MCF 10A (cell line): ENCODE data around the gene SIVA1. TPM values are rescaled to one million over a fixed set of nuclear protein-coding genes. Genes with fewer than 3 reads are reported as not detected.

Experiments
- BruUV-seq: library from RNA; stranded (reverse); fragments of 400-500 nt; replicated peaks from 2 replicates; lab custom pipeline; 2021; lab: Mats Ljungman, UMichigan
- CTCF ChIA-PET: fragments of 300-600 bp; sonication (Branson Sonifier 250); formaldehyde crosslinking; extraction: SDS; loops from one replicate; lab custom pipeline; 2021; ENCODE audit warnings: antibody characterized with exemption, inconsistent platforms; lab: Yijun Ruan, JAX
- POLR2A ChIA-PET: fragments of 300-600, 350-650 bp; sonication (Branson Sonifier 250); formaldehyde crosslinking; extraction: SDS; loops from one replicate; lab custom pipeline; 2020; ENCODE audit warnings: antibody characterized with exemption, inconsistent platforms; lab: Yijun Ruan, JAX
- DNase-seq: peaks from one replicate; pipeline ENCODE4 v3.0.0-alpha.2; 2018; ENCODE audit not compliant: unreplicated experiment
- H3K27ac Mint-ChIP-seq: one replicate; pipeline ENCODE4 v1.8.0; 2022; ENCODE audit warnings: mild to moderate bottlenecking, low read depth, mixed read lengths; ENCODE audit not compliant: unreplicated experiment
- H3K27me3 Mint-ChIP-seq: one replicate; pipeline ENCODE4 v1.8.0; 2022; ENCODE audit warnings: mixed read lengths; ENCODE audit not compliant: insufficient read depth, unreplicated experiment
- H3K36me3 Mint-ChIP-seq: one replicate; pipeline ENCODE4 v1.8.0; 2022; ENCODE audit warnings: mild to moderate bottlenecking, moderate library complexity, mixed read lengths; ENCODE audit not compliant: insufficient read depth, unreplicated experiment
- H3K4me1 Mint-ChIP-seq: one replicate; pipeline ENCODE4 v1.8.0; 2022; ENCODE audit warnings: mixed read lengths; ENCODE audit not compliant: insufficient read depth, unreplicated experiment
- H3K4me3 Mint-ChIP-seq: one replicate; pipeline ENCODE4 v1.8.0; 2022; ENCODE audit warnings: mild to moderate bottlenecking, moderate library complexity, mixed read lengths; ENCODE audit not compliant: unreplicated experiment
- H3K9me3 Mint-ChIP-seq: one replicate; pipeline ENCODE4 v1.8.0; 2022; ENCODE audit warnings: mixed read lengths; ENCODE audit not compliant: unreplicated experiment
- CTCF ChIP-seq: fragments of 200-600 bp; IDR thresholded peaks from one replicate; pipeline ENCODE4 v1.8.0; 2022; ENCODE audit warnings: antibody characterized with exemption, mild to moderate bottlenecking; ENCODE audit not compliant: unreplicated experiment
- intact Hi-C: fragments of 100-400 bp; cut with micrococcal nuclease; formaldehyde crosslinking; loops from 2 replicates; pipeline ENCODE4 v1.14.1; 2022
- total RNA-seq: library from RNA; stranded (reverse); gene quantifications from 2 replicates; pipeline ENCODE4 v1.2.3, GENCODE V29; 2022

The SIVA1 gene
- total RNA-seq, 1 experiment from 2014 or later = 63.3 TPM

GRCh38 chr14:104769324-104770071 lies 16.6 kb downstream of the SIVA1 start:
- Mint-ChIP-seq H3K4me1 (no peaks in the 10 kb centered on the region), H3K4me3 (no peak overlapping the region), H3K27ac (no peak overlapping the region), H3K36me3 (peaks cover 23% of the 10 kb centered on the region), H3K27me3 (no peaks in the 10 kb centered on the region), H3K9me3 (peaks cover 11% of the 10 kb centered on the region)
- DNase-seq = no peak
- TSS peak; percentile 68 for BruUV-seq
- intact Hi-C loops = no loop called here
- ChIA-PET POLR2A (interaction anchor here (0.6 to 1.8 kb wide), 5 partner anchors 16 to 204 kb away, joined by 3 to 5 read pairs (median 4); partner anchors contain the start of gene SIVA1), CTCF (interaction anchor here (0.5 to 4.7 kb wide), 21 partner anchors 9 to 785 kb away, joined by 3 to 47 read pairs (median 4); partner anchors contain the start of gene SIVA1)
- no peak for TF ChIP-seq CTCF

- peaks cover 29% of the 10 kb centered on the region for H3K36me3 Mint-ChIP-seq
- intact Hi-C loops = no loop called here
- no peak for TF ChIP-seq CTCF
- H3K9me3 Mint-ChIP-seq = peaks cover 11% of the 10 kb centered on the region
- H3K27ac Mint-ChIP-seq = no peak overlapping the region
- H3K27me3 Mint-ChIP-seq = no peaks in the 10 kb centered on the region
- no peak overlapping the region for H3K4me3 Mint-ChIP-seq
- POLR2A ChIA-PET = interaction anchor here (1.8 kb wide), 1 partner anchor 17 kb away, joined by 4 read pairs; the partner anchor contains the start of gene SIVA1
- BruUV-seq = no TSS peak
- no peak for DNase-seq
- CTCF ChIA-PET = interaction anchor here (0.5 to 4.7 kb wide), 10 partner anchors 13 to 269 kb away, joined by 3 to 47 read pairs (median 4); partner anchors contain the start of gene SIVA1
- no peaks in the 10 kb centered on the region for H3K4me1 Mint-ChIP-seq
Observed at GRCh38 chr14:104770072-104770579, 17.2 kb downstream of the SIVA1 start.

DNA sequence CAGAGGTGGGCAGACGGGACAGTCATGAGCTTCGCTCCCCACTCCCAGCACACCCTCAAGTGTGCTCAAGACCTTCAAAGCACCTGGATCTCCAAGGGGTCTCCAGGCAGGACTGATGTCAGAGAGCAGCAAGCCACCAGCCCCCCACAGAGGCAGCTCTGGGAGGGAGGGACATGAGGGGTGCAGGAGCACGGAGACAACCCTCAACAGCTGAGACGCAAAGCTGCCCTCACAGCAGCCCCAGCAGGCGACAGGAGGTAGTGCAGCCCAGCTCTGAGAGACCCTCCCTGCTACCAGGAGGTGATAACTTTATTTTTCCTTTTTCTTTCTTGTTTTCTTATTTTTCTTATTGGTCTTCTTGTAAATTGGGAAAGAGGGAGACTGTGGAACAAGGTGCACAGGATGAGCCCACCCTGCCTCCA lies 17.9 kb downstream of the SIVA1 start:
- H3K9me3 Mint-ChIP-seq = peaks cover 8% of the 10 kb centered on the region
- ChIA-PET POLR2A (interaction anchor here (0.7 to 1.8 kb wide), 2 partner anchors 10 to 18 kb away, joined by 3 to 4 read pairs; partner anchors contain the start of gene SIVA1), CTCF (interaction anchor here (0.9 to 3.7 kb wide), 4 partner anchors 22 to 55 kb away, joined by 3 to 26 read pairs (median 4); partner anchors contain the start of gene ZBTB42)
- H3K27me3 Mint-ChIP-seq = no peaks in the 10 kb centered on the region
- TF ChIP-seq CTCF = peak; percentile 58
- BruUV-seq = no TSS peak
- H3K4me1 Mint-ChIP-seq = no peaks in the 10 kb centered on the region
- no peak for DNase-seq
- H3K36me3 Mint-ChIP-seq = peaks cover 31% of the 10 kb centered on the region
- H3K27ac Mint-ChIP-seq = no peak overlapping the region
- H3K4me3 Mint-ChIP-seq = no peak overlapping the region
- intact Hi-C loops = no loop called here

GRCh38 chr14:104771374-104771773 lies 18.4 kb downstream of the SIVA1 start:
- CTCF ChIA-PET = interaction anchor here (0.5 to 3.7 kb wide), 3 partner anchors 30 to 210 kb away, joined by 3 to 26 read pairs (median 3); partner anchors contain the start of gene ZBTB42
- H3K27ac Mint-ChIP-seq = no peak overlapping the region
- intact Hi-C loops = no loop called here
- no peak for DNase-seq
- H3K27me3 Mint-ChIP-seq = no peaks in the 10 kb centered on the region
- BruUV-seq = no TSS peak
- peaks cover 31% of the 10 kb centered on the region for H3K36me3 Mint-ChIP-seq
- H3K4me1 Mint-ChIP-seq = no peaks in the 10 kb centered on the region
- H3K9me3 Mint-ChIP-seq = peaks cover 3% of the 10 kb centered on the region
- POLR2A ChIA-PET = interaction anchor here (0.7 to 1.8 kb wide), 2 partner anchors 10 to 18 kb away, joined by 3 to 4 read pairs; partner anchors contain the start of gene SIVA1
- no peak overlapping the region for H3K4me3 Mint-ChIP-seq
- TF ChIP-seq CTCF = no peak
